SK-N-SH (cell line): Measurements from ENCODE around the gene NDUFC2. TPM values are rescaled to one million over a fixed set of nuclear protein-coding genes. Genes with fewer than 3 reads are reported as not detected.

ENCODE experiments used
- CTCF ChIA-PET: fragments of 300-600, 350-600 bp; formaldehyde crosslinking; extraction: SDS; loops from one replicate; lab custom pipeline; 2021; lab: Yijun Ruan, JAX
- POLR2A ChIA-PET: fragments of 350-600 bp; sonication (Branson Sonifier 250); formaldehyde crosslinking; extraction: SDS; loops from one replicate; lab custom pipeline; 2020; ENCODE audit warnings: antibody characterized with exemption, inconsistent platforms; lab: Yijun Ruan, JAX
- DNase-seq: peaks from one replicate; pipeline ENCODE4 v3.0.0; 2012
- H2AFZ ChIP-seq: fragments of 200-600 bp; sonication (generic); 2 replicates; pipeline ENCODE4 v1.8.1; 2016; ENCODE audit warnings: antibody characterized with exemption, mild to moderate bottlenecking, low read depth
- H3F3A ChIP-seq: fragments of 200-600 bp; sonication (generic); replicated peaks from 2 replicates; pipeline ENCODE3; 2016; ENCODE audit warnings: antibody characterized with exemption, mild to moderate bottlenecking; ENCODE audit not compliant: insufficient read depth
- H3K27ac ChIP-seq, 2 experiments: fragments of 200-500 bp in 1 of 2; fragments of 200-600 bp in 1 of 2; sonication (Bioruptor generic) in 1 of 2; sonication (generic), shearing (Covaris generic) in 1 of 2; 2 replicates each; pipeline versions ENCODE4 v1.5.1 to v1.6.1; 2014 to 2016; ENCODE audit warnings: low read depth in 2 of 2, inconsistent platforms in 1 of 2, low read length in 1 of 2, mild to moderate bottlenecking in 1 of 2, mixed read lengths in 1 of 2
- H3K27me3 ChIP-seq: fragments of 200-600 bp; sonication (generic), shearing (Covaris generic); 2 replicates; pipeline ENCODE4 v1.6.1; 2016; ENCODE audit warnings: mixed run types; ENCODE audit not compliant: insufficient read depth
- H3K36me3 ChIP-seq, 2 experiments: fragments of 200-500 bp in 1 of 2; fragments of 200-600 bp in 1 of 2; sonication (Bioruptor generic) in 1 of 2; sonication (generic) in 1 of 2; replicated peaks in 1 of 2; 2 replicates each; pipeline versions ENCODE3 to v1.5.1; 2014 to 2016; ENCODE audit warnings: low read length in 1 of 2, mild to moderate bottlenecking in 1 of 2; ENCODE audit not compliant: insufficient read depth in 2 of 2, control insufficient read depth in 1 of 2
- H3K4me1 ChIP-seq, 2 experiments: fragments of 200-500 bp in 1 of 2; fragments of 200-600 bp in 1 of 2; sonication (Bioruptor generic) in 1 of 2; sonication (generic), shearing (Covaris generic) in 1 of 2; 2 replicates each; pipeline versions ENCODE4 v1.5.1 to v1.6.1; 2014 to 2016; ENCODE audit warnings: low read depth in 1 of 2, low read length in 1 of 2, mixed run types in 1 of 2; ENCODE audit not compliant: insufficient read depth in 2 of 2, control insufficient read depth in 1 of 2
- H3K4me2 ChIP-seq: fragments of 200-600 bp; sonication (generic), shearing (Covaris generic); 2 replicates; pipeline ENCODE4 v1.6.1; 2017; ENCODE audit warnings: mixed run types
- H3K4me3 ChIP-seq, 2 experiments: fragments of 200-500 bp in 1 of 2; fragments of 200-600 bp in 1 of 2; sonication (Bioruptor generic) in 1 of 2; sonication (generic), shearing (Covaris generic) in 1 of 2; 2 replicates each; pipeline versions ENCODE4 v1.5.1 to v1.8.1; 2014 to 2016; ENCODE audit warnings: low read depth in 2 of 2, inconsistent platforms in 1 of 2, low read length in 1 of 2, mild to moderate bottlenecking in 1 of 2, mixed read lengths in 1 of 2, moderate library complexity in 1 of 2
- H3K79me2 ChIP-seq: fragments of 200-600 bp; sonication (generic); 2 replicates; pipeline ENCODE4 v1.8.1; 2017; ENCODE audit warnings: mild to moderate bottlenecking; ENCODE audit not compliant: insufficient read depth
- H3K9ac ChIP-seq: fragments of 200-600 bp; sonication (generic); 2 replicates; pipeline ENCODE4 v1.6.1; 2017; ENCODE audit warnings: mixed run types
- H3K9me2 ChIP-seq: fragments of 200-600 bp; sonication (generic); 2 replicates; pipeline ENCODE4 v1.6.1; 2017; ENCODE audit warnings: mixed run types
- H3K9me3 ChIP-seq: fragments of 200-600 bp; sonication (generic); 2 replicates; pipeline ENCODE4 v1.6.1; 2017; ENCODE audit warnings: mixed run types, mild to moderate bottlenecking, moderate library complexity
- H4K20me1 ChIP-seq: fragments of 200-600 bp; sonication (generic); 2 replicates; pipeline ENCODE4 v1.6.1; 2017; ENCODE audit warnings: mild to moderate bottlenecking, mixed run types; ENCODE audit not compliant: insufficient read depth
- CHD2 ChIP-seq: fragments of 150-350 bp; IDR thresholded peaks from 2 replicates; pipeline ENCODE4 v1.6.1; 2018; ENCODE audit warnings: low read length; ENCODE audit not compliant: partially characterized antibody
- ELF1 ChIP-seq: IDR thresholded peaks from 2 replicates; pipeline ENCODE4 v1.4.0; 2012
- EZH2phosphoT487 ChIP-seq: fragments of 200-600 bp; sonication (generic); IDR thresholded peaks from 2 replicates; pipeline ENCODE4 v1.6.1; 2017; ENCODE audit warnings: low read depth, mixed run types, mild to moderate bottlenecking, antibody characterized with exemption, moderate library complexity, borderline replicate concordance
- FOSL2 ChIP-seq: IDR thresholded peaks from 2 replicates; pipeline ENCODE4 v1.4.0; 2012; ENCODE audit warnings: low read depth, mild to moderate bottlenecking, moderate library complexity, borderline replicate concordance
- GATA2 ChIP-seq: sonication (generic); formaldehyde crosslinking; IDR thresholded peaks from 2 replicates; pipeline ENCODE4 v1.5.0; 2020; ENCODE audit warnings: mild to moderate bottlenecking, missing genetic modification reagents
- MEF2A ChIP-seq: IDR thresholded peaks from 2 replicates; pipeline ENCODE4 v1.4.0; 2012; ENCODE audit warnings: low read depth, borderline replicate concordance
- RAD21 ChIP-seq: IDR thresholded peaks from 2 replicates; pipeline ENCODE4 v1.6.1; 2012; ENCODE audit warnings: mild to moderate bottlenecking, low read length
- RCOR1 ChIP-seq: fragments of 150-350 bp; IDR thresholded peaks from 2 replicates; pipeline ENCODE4 v1.6.1; 2017; ENCODE audit warnings: antibody characterized with exemption, low read length
- RFX5 ChIP-seq: IDR thresholded peaks from 2 replicates; pipeline ENCODE4 v1.6.1; 2012; ENCODE audit warnings: mild to moderate bottlenecking, improper control_type of control experiment, low read length
- SIN3A ChIP-seq: IDR thresholded peaks from 2 replicates; pipeline ENCODE4 v1.6.1; 2012; ENCODE audit warnings: low read depth, mild to moderate bottlenecking, low read length, moderate library complexity, borderline replicate concordance
- TCF12 ChIP-seq: IDR thresholded peaks from 2 replicates; pipeline ENCODE4 v1.4.0; 2012
- TEAD4 ChIP-seq: IDR thresholded peaks from 2 replicates; pipeline ENCODE4 v1.4.0; 2012; ENCODE audit warnings: mild to moderate bottlenecking, borderline replicate concordance; ENCODE audit not compliant: insufficient read depth
- ZBTB33 ChIP-seq: IDR thresholded peaks from 2 replicates; pipeline ENCODE4 v1.4.0; 2012; ENCODE audit warnings: low read depth, borderline replicate concordance
- WGBS: methylation state at CpG from one replicate; pipeline ENCODE4 v1.1.6; 2017; ENCODE audit warnings: low lambda C conversion rate; 5-methylcytosine and 5-hydroxymethylcytosine counted together
- polyA plus RNA-seq, 3 experiments: library from polyadenylated mRNA; depleted of rRNA; stranded (reverse); fragments of >200 nt; gene quantifications; 2 replicates each; pipeline ENCODE4 v1.2.3, GENCODE V29; 2012
- TF ChIP-seq, protein P1 (sequence below): IDR thresholded peaks from 2 replicates; pipeline ENCODE4 v1.6.1; 2012; ENCODE audit warnings: mild to moderate bottlenecking, low read depth, low read length, moderate library complexity
- TF ChIP-seq, protein P2 (sequence below): fragments of 150-350 bp; IDR thresholded peaks from 2 replicates; pipeline ENCODE4 v1.6.1; 2016; ENCODE audit warnings: mild to moderate bottlenecking, low read depth, low read length
- TF ChIP-seq, protein P3 (sequence below): IDR thresholded peaks from 2 replicates; pipeline ENCODE4; 2012
- TF ChIP-seq, protein P4 (sequence below): IDR thresholded peaks from 2 replicates; pipeline ENCODE4 v1.4.0; 2012; ENCODE audit warnings: low read depth

The NDUFC2 gene
- polyA plus RNA-seq, 1 of the 3 experiments (the other 2 are of a cell fraction), result 235 TPM

DNA sequence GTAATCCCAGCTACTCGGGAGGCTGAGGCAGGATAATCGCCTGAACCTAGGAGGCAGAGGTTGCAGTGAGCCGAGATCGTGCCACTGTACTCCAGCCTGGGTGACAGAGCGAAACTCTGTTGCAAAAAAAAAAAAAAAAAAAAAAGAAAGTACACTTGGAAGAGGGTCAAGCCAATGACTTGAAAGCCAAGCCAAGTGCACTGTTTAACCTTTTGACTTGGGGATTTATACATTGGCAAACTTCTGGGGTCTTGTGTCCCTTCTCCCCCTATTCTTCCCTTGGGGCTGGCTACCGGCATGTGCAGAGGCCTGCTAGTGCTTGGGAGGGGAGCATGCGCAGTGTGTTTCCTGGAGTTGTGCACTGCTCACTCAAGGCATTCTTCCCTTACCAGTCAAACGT lies 30.3 kb downstream of the NDUFC2 start (continued):
- no peak for TF ChIP-seq ZBTB33
- TF ChIP-seq, protein P1, sequence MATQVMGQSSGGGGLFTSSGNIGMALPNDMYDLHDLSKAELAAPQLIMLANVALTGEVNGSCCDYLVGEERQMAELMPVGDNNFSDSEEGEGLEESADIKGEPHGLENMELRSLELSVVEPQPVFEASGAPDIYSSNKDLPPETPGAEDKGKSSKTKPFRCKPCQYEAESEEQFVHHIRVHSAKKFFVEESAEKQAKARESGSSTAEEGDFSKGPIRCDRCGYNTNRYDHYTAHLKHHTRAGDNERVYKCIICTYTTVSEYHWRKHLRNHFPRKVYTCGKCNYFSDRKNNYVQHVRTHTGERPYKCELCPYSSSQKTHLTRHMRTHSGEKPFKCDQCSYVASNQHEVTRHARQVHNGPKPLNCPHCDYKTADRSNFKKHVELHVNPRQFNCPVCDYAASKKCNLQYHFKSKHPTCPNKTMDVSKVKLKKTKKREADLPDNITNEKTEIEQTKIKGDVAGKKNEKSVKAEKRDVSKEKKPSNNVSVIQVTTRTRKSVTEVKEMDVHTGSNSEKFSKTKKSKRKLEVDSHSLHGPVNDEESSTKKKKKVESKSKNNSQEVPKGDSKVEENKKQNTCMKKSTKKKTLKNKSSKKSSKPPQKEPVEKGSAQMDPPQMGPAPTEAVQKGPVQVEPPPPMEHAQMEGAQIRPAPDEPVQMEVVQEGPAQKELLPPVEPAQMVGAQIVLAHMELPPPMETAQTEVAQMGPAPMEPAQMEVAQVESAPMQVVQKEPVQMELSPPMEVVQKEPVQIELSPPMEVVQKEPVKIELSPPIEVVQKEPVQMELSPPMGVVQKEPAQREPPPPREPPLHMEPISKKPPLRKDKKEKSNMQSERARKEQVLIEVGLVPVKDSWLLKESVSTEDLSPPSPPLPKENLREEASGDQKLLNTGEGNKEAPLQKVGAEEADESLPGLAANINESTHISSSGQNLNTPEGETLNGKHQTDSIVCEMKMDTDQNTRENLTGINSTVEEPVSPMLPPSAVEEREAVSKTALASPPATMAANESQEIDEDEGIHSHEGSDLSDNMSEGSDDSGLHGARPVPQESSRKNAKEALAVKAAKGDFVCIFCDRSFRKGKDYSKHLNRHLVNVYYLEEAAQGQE, result no peak

- DNase-seq, result no peak
- Histone ChIP-seq H3K79me2 (no peaks in the 10 kb centered on the region), H3K27me3 (no peaks in the 10 kb centered on the region), H3K4me1 (peaks cover 9 to 10% of the 10 kb centered on the region in 2 experiments; a peak in 2 of 4 replicates), H3K9me2 (no peaks in the 10 kb centered on the region), H3K36me3 (no peaks in the 10 kb centered on the region), H4K20me1 (no peaks in the 10 kb centered on the region), H3K9me3 (no peaks in the 10 kb centered on the region), H3K27ac (no peak overlapping the region), H2AFZ (no peak overlapping the region), H3F3A (peaks cover 10% of the 10 kb centered on the region), H3K9ac (no peak overlapping the region), H3K4me2 (no peak overlapping the region), H3K4me3 (no peak overlapping the region)
- ChIA-PET POLR2A (no interaction called here), CTCF (interaction anchor here (0.6 to 1.5 kb wide), 2 partner anchors 9 to 638 kb away, joined by 3 read pairs; no protein-coding TSS in a partner anchor)
- 86% methylated on average over 3 of the region's 3 CpGs for WGBS
- no peak for TF ChIP-seq ELF1
- no peak for TF ChIP-seq SIN3A
- TF ChIP-seq MEF2A, result no peak
- TF ChIP-seq, protein P2, sequence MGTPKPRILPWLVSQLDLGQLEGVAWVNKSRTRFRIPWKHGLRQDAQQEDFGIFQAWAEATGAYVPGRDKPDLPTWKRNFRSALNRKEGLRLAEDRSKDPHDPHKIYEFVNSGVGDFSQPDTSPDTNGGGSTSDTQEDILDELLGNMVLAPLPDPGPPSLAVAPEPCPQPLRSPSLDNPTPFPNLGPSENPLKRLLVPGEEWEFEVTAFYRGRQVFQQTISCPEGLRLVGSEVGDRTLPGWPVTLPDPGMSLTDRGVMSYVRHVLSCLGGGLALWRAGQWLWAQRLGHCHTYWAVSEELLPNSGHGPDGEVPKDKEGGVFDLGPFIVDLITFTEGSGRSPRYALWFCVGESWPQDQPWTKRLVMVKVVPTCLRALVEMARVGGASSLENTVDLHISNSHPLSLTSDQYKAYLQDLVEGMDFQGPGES, result no peak
- no peak for TF ChIP-seq RCOR1
- no peak for TF ChIP-seq RAD21
- no peak for TF ChIP-seq EZH2phosphoT487
- TF ChIP-seq CHD2, result no peak
- TF ChIP-seq, protein P3, sequence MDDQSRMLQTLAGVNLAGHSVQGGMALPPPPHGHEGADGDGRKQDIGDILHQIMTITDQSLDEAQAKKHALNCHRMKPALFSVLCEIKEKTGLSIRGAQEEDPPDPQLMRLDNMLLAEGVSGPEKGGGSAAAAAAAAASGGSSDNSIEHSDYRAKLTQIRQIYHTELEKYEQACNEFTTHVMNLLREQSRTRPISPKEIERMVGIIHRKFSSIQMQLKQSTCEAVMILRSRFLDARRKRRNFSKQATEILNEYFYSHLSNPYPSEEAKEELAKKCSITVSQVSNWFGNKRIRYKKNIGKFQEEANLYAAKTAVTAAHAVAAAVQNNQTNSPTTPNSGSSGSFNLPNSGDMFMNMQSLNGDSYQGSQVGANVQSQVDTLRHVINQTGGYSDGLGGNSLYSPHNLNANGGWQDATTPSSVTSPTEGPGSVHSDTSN, result no peak
- TF ChIP-seq, protein P4, sequence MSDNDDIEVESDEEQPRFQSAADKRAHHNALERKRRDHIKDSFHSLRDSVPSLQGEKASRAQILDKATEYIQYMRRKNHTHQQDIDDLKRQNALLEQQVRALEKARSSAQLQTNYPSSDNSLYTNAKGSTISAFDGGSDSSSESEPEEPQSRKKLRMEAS, result no peak
- no peak for TF ChIP-seq RFX5
- TF ChIP-seq GATA2, result no peak
- no peak for TF ChIP-seq TCF12
- no peak for TF ChIP-seq TEAD4
- no peak for TF ChIP-seq FOSL2
These were observed 31.1 kb downstream of the NDUFC2 start for GRCh38 chr11:78048561-78048960.
